Frontal cortex (tissue), 4 donors: Measurements from ENCODE around the gene PLXDC1. TPM values are rescaled to one million over a fixed set of nuclear protein-coding genes. Genes with fewer than 3 reads are reported as not detected.
"Not testable (repeated sequence)": the region's sequence is repeated elsewhere in the genome, so short reads cannot be mapped to it uniquely, and the experiment has no call there.

ENCODE experiments used
- DNase-seq, 2 donors: peaks; one replicate each; pipeline ENCODE4 v3.0.0; 2012; ENCODE audit warnings: low spot score in 2 of 2
- FAIRE-seq: peaks from 2 replicates; lab custom pipeline; 2012; peaks lifted over from hg19 to GRCh38; lab: Jason Lieb, UNC
- total RNA-seq: library from RNA; depleted of rRNA; stranded (reverse); fragments of >200 nt; gene quantifications from one replicate; pipeline ENCODE4 v1.2.3, GENCODE V29; 2014
- donor health status: control.
- donor health status: control.
- donor health status: control.

PLXDC1 gene
- total RNA-seq, 1 donor from 2014 or later: 9.8 TPM

- no peak for DNase-seq
Measured at GRCh38 chr17:39134878-39135277, 16.6 kb downstream of the PLXDC1 start.

GRCh38 chr17:39132192-39132610, 19.2 kb downstream of the PLXDC1 start:
- FAIRE-seq (no peak), DNase-seq (no peak)

More at GRCh38 chr17:39134878-39135277, 16.6 kb downstream of the PLXDC1 start:
- no peak for FAIRE-seq

- no peak for FAIRE-seq
- DNase-seq: no peak
Measured at GRCh38 chr17:39131616-39132015, 19.8 kb downstream of the PLXDC1 start.

GRCh38 chr17:39130205-39130604, 21.2 kb downstream of the PLXDC1 start:
- no peak for FAIRE-seq
- no peak for DNase-seq

- not testable (repeated sequence) for DNase-seq, FAIRE-seq
Measured at GRCh38 chr17:39129544-39129943, 21.9 kb downstream of the PLXDC1 start.

- FAIRE-seq: no peak
- no peak for DNase-seq
Measured at GRCh38 chr17:39126436-39126835, 25.0 kb downstream of the PLXDC1 start.

GRCh38 chr17:39125143-39125875, 26.1 kb downstream of the PLXDC1 start:
- FAIRE-seq: no peak

GRCh38 chr17:39123627-39124026, 27.8 kb downstream of the PLXDC1 start:
- FAIRE-seq: no peak
- no peak for DNase-seq

More at GRCh38 chr17:39125143-39125875, 26.1 kb downstream of the PLXDC1 start:
- DNase-seq: no peak

- FAIRE-seq (no peak), DNase-seq (no peak)
Measured at GRCh38 chr17:39122991-39123390, 28.4 kb downstream of the PLXDC1 start.

- not testable (repeated sequence) for FAIRE-seq
Measured at GRCh38 chr17:39121919-39122318, 29.5 kb downstream of the PLXDC1 start.

GRCh38 chr17:39118674-39119419, 32.6 kb downstream of the PLXDC1 start:
- no peak for FAIRE-seq
- DNase-seq: no peak

More at GRCh38 chr17:39121919-39122318, 29.5 kb downstream of the PLXDC1 start:
- DNase-seq: not testable (repeated sequence)

- FAIRE-seq (no peak), DNase-seq (no peak)
Measured at GRCh38 chr17:39116224-39116623, 35.2 kb downstream of the PLXDC1 start.

- FAIRE-seq (no peak), DNase-seq (no peak)
Measured at GRCh38 chr17:39115135-39115534, 36.3 kb downstream of the PLXDC1 start.

- no peak for DNase-seq
- no peak for FAIRE-seq
Measured at GRCh38 chr17:39114723-39115122, 36.7 kb downstream of the PLXDC1 start.

GRCh38 chr17:39113871-39114270, 37.6 kb downstream of the PLXDC1 start:
- DNase-seq: no peak
- no peak for FAIRE-seq

- DNase-seq (no peak), FAIRE-seq (no peak)
Measured at GRCh38 chr17:39110435-39111136, 40.9 kb downstream of the PLXDC1 start.

- no peak for FAIRE-seq
Measured at GRCh38 chr17:39108461-39109375, 42.7 kb downstream of the PLXDC1 start.

GRCh38 chr17:39107973-39108372, 43.5 kb downstream of the PLXDC1 start:
- no peak for DNase-seq
- FAIRE-seq: no peak

More at GRCh38 chr17:39108461-39109375, 42.7 kb downstream of the PLXDC1 start:
- no peak for DNase-seq

GRCh38 chr17:39107155-39107554, 44.3 kb downstream of the PLXDC1 start:
- no peak for FAIRE-seq
- no peak for DNase-seq
